ENCODE measurements around the gene EPB41L4A.

EPB41L4A gene

DNA sequence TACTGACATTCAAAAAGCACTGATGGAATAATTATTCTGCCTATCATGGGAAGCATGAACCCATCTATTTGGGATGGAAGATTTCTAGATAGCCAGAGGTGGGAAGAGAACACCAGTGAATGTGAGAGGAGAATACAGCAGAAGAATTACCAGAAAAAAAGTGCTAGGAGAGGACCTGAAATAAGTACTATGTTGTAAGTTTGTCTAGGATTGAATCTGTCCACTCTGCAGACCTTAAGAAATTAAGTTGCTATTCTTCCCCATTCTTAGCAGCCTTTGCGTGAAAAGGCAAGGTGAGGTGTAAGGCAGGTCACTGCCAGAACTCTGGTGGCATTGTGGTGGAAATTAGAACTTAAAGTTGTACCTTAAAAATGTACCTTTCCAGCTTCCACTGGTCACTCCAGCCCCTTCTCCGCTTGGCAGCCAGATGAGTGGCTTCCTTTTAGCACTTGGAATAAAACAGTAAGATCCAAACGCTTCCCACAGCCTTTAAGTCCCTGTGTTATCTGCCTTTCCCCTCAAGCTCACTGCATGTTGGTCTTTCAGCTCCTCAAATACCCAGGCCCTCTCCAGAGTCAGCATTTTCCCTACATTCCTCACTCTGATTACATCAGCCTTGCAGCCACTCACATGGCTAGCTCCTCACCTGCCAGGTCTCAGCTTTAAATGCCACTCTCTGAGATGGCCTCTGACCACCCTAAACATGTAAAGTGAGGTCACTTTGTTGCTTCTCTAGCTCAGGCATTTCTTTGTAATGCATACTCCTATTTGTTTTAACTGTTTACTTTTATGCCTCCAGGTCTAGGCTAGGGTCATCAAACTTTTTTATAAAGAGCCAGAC is 253.0 kb downstream of the EPB41L4A start:
- H4K20me1 ChIP-seq (ENCODE audit: insufficient read depth, low read length, poor library complexity, severe bottlenecking): peaks cover 32% of the 10 kb centered on the region
- H3K36me3 ChIP-seq (ENCODE audit: insufficient read depth, low read length): peaks cover 24% of the 10 kb centered on the region; the same call in 1 of the 2 replicates
- H3K4me1 ChIP-seq (ENCODE audit: insufficient read depth, low read length, poor library complexity, severe bottlenecking): peaks cover 18% of the 10 kb centered on the region
- no peak overlapping the region for H2AFZ ChIP-seq (ENCODE audit: low read length)
- H3K4me3 ChIP-seq (ENCODE audit: low read length, poor library complexity, severe bottlenecking): no peak overlapping the region
- peaks cover 27% of the 10 kb centered on the region for H3K79me2 ChIP-seq (ENCODE audit: insufficient read depth, low read length)
- H3K27me3 ChIP-seq (ENCODE audit: insufficient read depth, low read length, poor library complexity, severe bottlenecking): peaks cover 3% of the 10 kb centered on the region
- no peak overlapping the region for H3K9ac ChIP-seq (ENCODE audit: low read depth, low read length, poor library complexity, severe bottlenecking)
- H3K9me2 ChIP-seq (replicated peaks; ENCODE audit: low read depth, low read length): no peaks in the 10 kb centered on the region
- no peaks in the 10 kb centered on the region; the same call in 1 of the 2 replicates for H3F3A ChIP-seq (ENCODE audit: low read depth)
- TF ChIP-seq EZH2phosphoT487 (IDR thresholded peaks at IDR 0.05; ENCODE audit: borderline replicate concordance): no peak
- TF ChIP-seq, protein P1, sequence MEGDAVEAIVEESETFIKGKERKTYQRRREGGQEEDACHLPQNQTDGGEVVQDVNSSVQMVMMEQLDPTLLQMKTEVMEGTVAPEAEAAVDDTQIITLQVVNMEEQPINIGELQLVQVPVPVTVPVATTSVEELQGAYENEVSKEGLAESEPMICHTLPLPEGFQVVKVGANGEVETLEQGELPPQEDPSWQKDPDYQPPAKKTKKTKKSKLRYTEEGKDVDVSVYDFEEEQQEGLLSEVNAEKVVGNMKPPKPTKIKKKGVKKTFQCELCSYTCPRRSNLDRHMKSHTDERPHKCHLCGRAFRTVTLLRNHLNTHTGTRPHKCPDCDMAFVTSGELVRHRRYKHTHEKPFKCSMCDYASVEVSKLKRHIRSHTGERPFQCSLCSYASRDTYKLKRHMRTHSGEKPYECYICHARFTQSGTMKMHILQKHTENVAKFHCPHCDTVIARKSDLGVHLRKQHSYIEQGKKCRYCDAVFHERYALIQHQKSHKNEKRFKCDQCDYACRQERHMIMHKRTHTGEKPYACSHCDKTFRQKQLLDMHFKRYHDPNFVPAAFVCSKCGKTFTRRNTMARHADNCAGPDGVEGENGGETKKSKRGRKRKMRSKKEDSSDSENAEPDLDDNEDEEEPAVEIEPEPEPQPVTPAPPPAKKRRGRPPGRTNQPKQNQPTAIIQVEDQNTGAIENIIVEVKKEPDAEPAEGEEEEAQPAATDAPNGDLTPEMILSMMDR (conservative IDR thresholded peaks at IDR 0.05; ENCODE audit: low read length): no peak
- H3K4me2 ChIP-seq (ENCODE audit: low read depth, low read length, poor library complexity, severe bottlenecking): no peak overlapping the region
- H3K9me3 ChIP-seq (ENCODE audit: insufficient read depth, low read depth, low read length): no peaks in the 10 kb centered on the region

DNA sequence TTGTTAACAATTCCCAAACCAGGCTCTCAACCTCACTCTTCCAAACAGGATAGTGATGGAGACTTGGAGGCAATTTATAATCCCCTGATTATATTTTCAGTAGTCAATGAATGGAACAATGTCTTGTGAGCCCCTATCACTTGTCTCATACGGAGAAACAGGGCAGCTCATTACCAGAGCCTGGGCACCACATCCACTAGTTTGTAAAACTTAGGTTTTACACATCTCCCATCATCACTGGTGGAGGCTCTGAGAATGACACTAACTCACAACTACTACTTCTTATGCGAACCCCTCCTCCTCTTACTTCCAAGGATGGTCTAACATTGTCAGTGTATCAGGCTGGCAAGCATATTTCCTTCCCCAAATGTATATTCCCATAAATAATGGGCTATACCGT is 253.7 kb downstream of the EPB41L4A start:
- TF ChIP-seq, protein P1 (conservative IDR thresholded peaks at IDR 0.05; ENCODE audit: low read length): no peak
- no peak for TF ChIP-seq EZH2phosphoT487 (IDR thresholded peaks at IDR 0.05; ENCODE audit: borderline replicate concordance)
- Histone ChIP-seq H3K9me2 (replicated peaks; ENCODE audit: low read depth, low read length) (no peaks in the 10 kb centered on the region), H3K27me3 (ENCODE audit: insufficient read depth, low read length, poor library complexity, severe bottlenecking) (peaks cover 5% of the 10 kb centered on the region), H3K4me3 (ENCODE audit: low read length, poor library complexity, severe bottlenecking) (no peak overlapping the region), H3K4me2 (ENCODE audit: low read depth, low read length, poor library complexity, severe bottlenecking) (no peak overlapping the region), H3K9me3 (ENCODE audit: insufficient read depth, low read depth, low read length) (no peaks in the 10 kb centered on the region), H3K79me2 (ENCODE audit: insufficient read depth, low read length) (peaks cover 32% of the 10 kb centered on the region), H3K4me1 (ENCODE audit: insufficient read depth, low read length, poor library complexity, severe bottlenecking) (peaks cover 18% of the 10 kb centered on the region), H2AFZ (ENCODE audit: low read length) (no peak overlapping the region), H3F3A (ENCODE audit: low read depth) (no peaks in the 10 kb centered on the region; the same call in 1 of the 2 replicates), H3K36me3 (ENCODE audit: insufficient read depth, low read length) (peaks cover 24% of the 10 kb centered on the region; the same call in 1 of the 2 replicates), H4K20me1 (ENCODE audit: insufficient read depth, low read length, poor library complexity, severe bottlenecking) (peaks cover 34% of the 10 kb centered on the region), H3K9ac (ENCODE audit: low read depth, low read length, poor library complexity, severe bottlenecking) (no peak overlapping the region)

DNA sequence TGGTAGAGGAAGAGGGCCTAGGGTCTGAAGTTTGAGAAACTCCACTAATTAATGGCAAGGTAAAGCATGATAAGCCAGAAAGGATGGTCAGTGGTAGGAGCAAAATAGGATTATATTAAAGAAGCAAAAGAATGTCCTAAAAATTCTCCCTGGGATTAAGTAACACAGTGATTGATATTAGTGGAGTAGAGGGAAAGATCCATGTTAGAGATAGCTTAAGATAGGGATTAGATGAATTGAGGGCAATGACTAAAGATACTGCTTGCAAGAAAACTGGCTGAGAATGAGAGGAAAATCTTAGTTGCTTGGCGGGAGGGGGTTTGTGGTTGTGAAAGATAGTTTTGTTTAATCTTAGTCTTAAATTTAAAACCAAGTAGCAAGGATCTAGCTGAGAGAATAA is 255.6 kb downstream of the EPB41L4A start:
- Histone ChIP-seq H3F3A (ENCODE audit: low read depth) (no peaks in the 10 kb centered on the region; the same call in 1 of the 2 replicates), H2AFZ (ENCODE audit: low read length) (no peak overlapping the region), H3K9me3 (ENCODE audit: insufficient read depth, low read depth, low read length) (no peaks in the 10 kb centered on the region), H4K20me1 (ENCODE audit: insufficient read depth, low read length, poor library complexity, severe bottlenecking) (peaks cover 34% of the 10 kb centered on the region), H3K4me1 (ENCODE audit: insufficient read depth, low read length, poor library complexity, severe bottlenecking) (peaks cover 18% of the 10 kb centered on the region), H3K4me2 (ENCODE audit: low read depth, low read length, poor library complexity, severe bottlenecking) (peak overlapping the region; percentile 90), H3K36me3 (ENCODE audit: insufficient read depth, low read length) (peaks cover 24% of the 10 kb centered on the region; the same call in 1 of the 2 replicates), H3K9ac (ENCODE audit: low read depth, low read length, poor library complexity, severe bottlenecking) (no peak overlapping the region), H3K79me2 (ENCODE audit: insufficient read depth, low read length) (peaks cover 32% of the 10 kb centered on the region), H3K4me3 (ENCODE audit: low read length, poor library complexity, severe bottlenecking) (peak overlapping the region; percentile 98), H3K27me3 (ENCODE audit: insufficient read depth, low read length, poor library complexity, severe bottlenecking) (peaks cover 5% of the 10 kb centered on the region), H3K9me2 (replicated peaks; ENCODE audit: low read depth, low read length) (no peaks in the 10 kb centered on the region)
- TF ChIP-seq EZH2phosphoT487 (IDR thresholded peaks at IDR 0.05; ENCODE audit: borderline replicate concordance): no peak
- TF ChIP-seq, protein P1 (conservative IDR thresholded peaks at IDR 0.05; ENCODE audit: low read length): no peak
